ENCODE data around the gene DLG3. TPM values are rescaled to one million over a fixed set of nuclear protein-coding genes. Genes with fewer than 3 reads are reported as not detected.

DLG3 gene
- total and polyA plus RNA-seq, 10 of the 15 experiments (the other 5 are each of a cell fraction or from before 2014, with no cell fraction given) = 1.3 to 32.2 (median 3.9) TPM

- DNase-seq (ENCODE audit: low read depth, low spot score) = no peak
- H3K27ac ChIP-seq (ENCODE audit: control insufficient read depth, insufficient read depth) = no peak overlapping the region
- H2AFZ ChIP-seq (ENCODE audit: control insufficient read depth, low read depth, low read length) = no peak overlapping the region
- no peak for FAIRE-seq
- no peaks in the 10 kb centered on the region for H3K36me3 ChIP-seq (ENCODE audit: control insufficient read depth in 2 of 2, insufficient read depth in 2 of 2, low read length in 1 of 2)
- BruUV-seq (replicated peaks) = no TSS peak
- no peaks in the 10 kb centered on the region for H4K20me1 ChIP-seq (ENCODE audit: control insufficient read depth, insufficient read depth)
- no peaks in the 10 kb centered on the region for H3K9me3 ChIP-seq (replicated peaks; ENCODE audit: control insufficient read depth, insufficient read depth, low read length)
- no peak overlapping the region for H3K4me3 ChIP-seq
- no peaks in the 10 kb centered on the region for H3K4me1 ChIP-seq (ENCODE audit: control insufficient read depth, insufficient read depth, low read length)
- TF ChIP-seq RCOR1 (conservative IDR thresholded peaks at IDR 0.05; ENCODE audit: low read depth, low read length) (no peak), EGR1 (IDR thresholded peaks at IDR 0.05; ENCODE audit: borderline replicate concordance in 1 of 2, low read depth in 2 of 2, low read length in 2 of 2) (no peak), MYB (IDR thresholded peaks at IDR 0.05; ENCODE audit: borderline replicate concordance, low read depth, low read length) (no peak), CUX1 (IDR thresholded peaks at IDR 0.05; ENCODE audit: insufficient replicate concordance, low read depth, low read length) (no peak)
- TF ChIP-seq, protein P1, sequence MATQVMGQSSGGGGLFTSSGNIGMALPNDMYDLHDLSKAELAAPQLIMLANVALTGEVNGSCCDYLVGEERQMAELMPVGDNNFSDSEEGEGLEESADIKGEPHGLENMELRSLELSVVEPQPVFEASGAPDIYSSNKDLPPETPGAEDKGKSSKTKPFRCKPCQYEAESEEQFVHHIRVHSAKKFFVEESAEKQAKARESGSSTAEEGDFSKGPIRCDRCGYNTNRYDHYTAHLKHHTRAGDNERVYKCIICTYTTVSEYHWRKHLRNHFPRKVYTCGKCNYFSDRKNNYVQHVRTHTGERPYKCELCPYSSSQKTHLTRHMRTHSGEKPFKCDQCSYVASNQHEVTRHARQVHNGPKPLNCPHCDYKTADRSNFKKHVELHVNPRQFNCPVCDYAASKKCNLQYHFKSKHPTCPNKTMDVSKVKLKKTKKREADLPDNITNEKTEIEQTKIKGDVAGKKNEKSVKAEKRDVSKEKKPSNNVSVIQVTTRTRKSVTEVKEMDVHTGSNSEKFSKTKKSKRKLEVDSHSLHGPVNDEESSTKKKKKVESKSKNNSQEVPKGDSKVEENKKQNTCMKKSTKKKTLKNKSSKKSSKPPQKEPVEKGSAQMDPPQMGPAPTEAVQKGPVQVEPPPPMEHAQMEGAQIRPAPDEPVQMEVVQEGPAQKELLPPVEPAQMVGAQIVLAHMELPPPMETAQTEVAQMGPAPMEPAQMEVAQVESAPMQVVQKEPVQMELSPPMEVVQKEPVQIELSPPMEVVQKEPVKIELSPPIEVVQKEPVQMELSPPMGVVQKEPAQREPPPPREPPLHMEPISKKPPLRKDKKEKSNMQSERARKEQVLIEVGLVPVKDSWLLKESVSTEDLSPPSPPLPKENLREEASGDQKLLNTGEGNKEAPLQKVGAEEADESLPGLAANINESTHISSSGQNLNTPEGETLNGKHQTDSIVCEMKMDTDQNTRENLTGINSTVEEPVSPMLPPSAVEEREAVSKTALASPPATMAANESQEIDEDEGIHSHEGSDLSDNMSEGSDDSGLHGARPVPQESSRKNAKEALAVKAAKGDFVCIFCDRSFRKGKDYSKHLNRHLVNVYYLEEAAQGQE (IDR thresholded peaks at IDR 0.05; ENCODE audit: low read depth, low read length) = no peak
- RAD21 ChIA-PET (ENCODE audit: unreplicated experiment) = no interaction called here
- no peak overlapping the region for H3K4me2 ChIP-seq (ENCODE audit: control insufficient read depth, insufficient read depth)
- CTCF ChIA-PET = no interaction called here
- SMC1A ChIA-PET (ENCODE audit: uncharacterized antibody, unreplicated experiment) = no interaction called here
- POLR2A ChIA-PET = no interaction called here
- intact Hi-C loops (cut with micrococcal nuclease; ENCODE audit: unreplicated experiment) (no loop called here), in situ Hi-C loops (cut with MboI) (no loop called here)
- WGBS (ENCODE audit: insufficient coverage, insufficient replicate concordance, low lambda C conversion rate, missing lambda C conversion rate) = 40% methylated on average over 1 of the region's 2 CpGs
- no peak for ATAC-seq
- H3K79me2 ChIP-seq (ENCODE audit: control insufficient read depth, insufficient read depth, low read length) = no peaks in the 10 kb centered on the region
- H3K9ac ChIP-seq (ENCODE audit: control insufficient read depth, insufficient read depth, low read length) = no peak overlapping the region
- no peaks in the 10 kb centered on the region for H3K27me3 ChIP-seq (replicated peaks in 1 of 2; ENCODE audit: control insufficient read depth in 2 of 2, insufficient read depth in 2 of 2, low read length in 1 of 2)
Measured at GRCh38 chrX:70482300-70482699, 37.7 kb downstream of the DLG3 start.
